CD4-positive, CD25-positive, alpha-beta regulatory T cell (primary cell): ENCODE results near the gene ZNF827. TPM values are rescaled to one million over a fixed set of nuclear protein-coding genes. Genes with fewer than 3 reads are reported as not detected.
A peak's percentile ranks its signal among the peaks of the same experiment; 100 is the strongest.

Source experiments
- ATAC-seq, 2 donors: fragments of 150-1000 bp; cut with Tn5 transposase; one replicate each; pipeline ENCODE4 v1.10.0; 2021; ENCODE audit warnings: low read depth in 2 of 2, moderate number of reproducible peaks in 2 of 2, moderate library complexity in 1 of 2
- DNase-seq, 3 donors: peaks; one replicate each; pipeline versions ENCODE4 v3.0.0 to v3.0.0-alpha.2; 2012 to 2022; ENCODE audit warnings: mixed read lengths in 1 of 3
- H3K27ac ChIP-seq: one replicate; pipeline ENCODE4 v1.7.0; 2013; ENCODE audit warnings: mild to moderate bottlenecking, low read length; ENCODE audit not compliant: insufficient read depth, poor library complexity, severe bottlenecking
- H3K27me3 ChIP-seq: one replicate; pipeline ENCODE4 v1.7.0; 2013; ENCODE audit warnings: low read length; ENCODE audit not compliant: control insufficient read depth, insufficient read depth
- H3K36me3 ChIP-seq: one replicate; pipeline ENCODE4 v1.7.0; 2013; ENCODE audit warnings: mild to moderate bottlenecking, low read length, moderate library complexity; ENCODE audit not compliant: control insufficient read depth, insufficient read depth
- H3K4me1 ChIP-seq: 2 replicates; pipeline ENCODE4 v1.7.0; 2013; ENCODE audit warnings: mild to moderate bottlenecking, low read length; ENCODE audit not compliant: insufficient read depth, control insufficient read depth, poor library complexity, severe bottlenecking
- H3K4me3 ChIP-seq: one replicate; pipeline ENCODE4 v1.7.0; 2013; ENCODE audit warnings: low read depth, mild to moderate bottlenecking, low read length, moderate library complexity
- H3K9me3 ChIP-seq, 2 experiments: 1 replicate in 1 of 2; 2 replicates in 1 of 2; pipeline ENCODE4 v1.7.0; 2013; ENCODE audit warnings: low read length in 2 of 2, mild to moderate bottlenecking in 1 of 2, moderate library complexity in 1 of 2; ENCODE audit not compliant: control insufficient read depth in 2 of 2
- H3K27ac Mint-ChIP-seq, 3 donors: one replicate each; pipeline ENCODE4 v1.8.0; 2020 to 2022; ENCODE audit warnings: mild to moderate bottlenecking in 3 of 3, mixed read lengths in 3 of 3, moderate library complexity in 2 of 3
- H3K27me3 Mint-ChIP-seq: one replicate; pipeline ENCODE4 v1.8.0; 2022; ENCODE audit warnings: mild to moderate bottlenecking, mixed read lengths
- H3K36me3 Mint-ChIP-seq: one replicate; pipeline ENCODE4 v1.8.0; 2020; ENCODE audit warnings: mixed read lengths
- H3K4me1 Mint-ChIP-seq, 4 donors: one replicate each; pipeline ENCODE4 v1.8.0; 2020 to 2022; ENCODE audit warnings: mixed read lengths in 4 of 4, mild to moderate bottlenecking in 1 of 4
- H3K4me3 Mint-ChIP-seq, 4 donors: one replicate each; pipeline ENCODE4 v1.8.0; 2020 to 2022; ENCODE audit warnings: mild to moderate bottlenecking in 4 of 4, mixed read lengths in 4 of 4, moderate library complexity in 3 of 4
- H3K9me3 Mint-ChIP-seq, 7 donors: one replicate each; pipeline ENCODE4 v1.8.0; 2020 to 2022; ENCODE audit warnings: mixed read lengths in 7 of 7, mild to moderate bottlenecking in 3 of 7, moderate library complexity in 2 of 7
- polyA plus RNA-seq, 4 donors: library from polyadenylated mRNA; unstranded; fragments of 300-500 nt; fragmentation: Illumina TruSeq; gene quantifications; one replicate each; pipeline ENCODE4 v1.2.3, GENCODE V29; 2021
- total RNA-seq: library from RNA; stranded (reverse); gene quantifications from one replicate; pipeline ENCODE4 v1.2.3, GENCODE V29; 2022

ZNF827 gene
- total and polyA plus RNA-seq, 5 donors from 2014 or later = 0.92 to 6.0 (median 1.2) TPM

GRCh38 chr4:145878501-145879435 lies 59.9 kb downstream of the ZNF827 start:
- Histone ChIP-seq H3K27me3 (no peaks in the 10 kb centered on the region), H3K4me1 (no peaks in the 10 kb centered on the region), H3K27ac (no peak overlapping the region), H3K36me3 (no peaks in the 10 kb centered on the region), H3K9me3 (no peaks in the 10 kb centered on the region), H3K4me3 (no peak overlapping the region)
- no peak overlapping the region for H3K27ac Mint-ChIP-seq
- no peak overlapping the region for H3K4me3 Mint-ChIP-seq
- ATAC-seq = no peak
- no peaks in the 10 kb centered on the region for H3K27me3 Mint-ChIP-seq
- peaks cover 0 to 5% (median 2%) of the 10 kb centered on the region in 4 donors for H3K4me1 Mint-ChIP-seq
- no peaks in the 10 kb centered on the region for H3K9me3 Mint-ChIP-seq
- H3K36me3 Mint-ChIP-seq = peaks cover 17% of the 10 kb centered on the region
- DNase-seq = no peak

DNA sequence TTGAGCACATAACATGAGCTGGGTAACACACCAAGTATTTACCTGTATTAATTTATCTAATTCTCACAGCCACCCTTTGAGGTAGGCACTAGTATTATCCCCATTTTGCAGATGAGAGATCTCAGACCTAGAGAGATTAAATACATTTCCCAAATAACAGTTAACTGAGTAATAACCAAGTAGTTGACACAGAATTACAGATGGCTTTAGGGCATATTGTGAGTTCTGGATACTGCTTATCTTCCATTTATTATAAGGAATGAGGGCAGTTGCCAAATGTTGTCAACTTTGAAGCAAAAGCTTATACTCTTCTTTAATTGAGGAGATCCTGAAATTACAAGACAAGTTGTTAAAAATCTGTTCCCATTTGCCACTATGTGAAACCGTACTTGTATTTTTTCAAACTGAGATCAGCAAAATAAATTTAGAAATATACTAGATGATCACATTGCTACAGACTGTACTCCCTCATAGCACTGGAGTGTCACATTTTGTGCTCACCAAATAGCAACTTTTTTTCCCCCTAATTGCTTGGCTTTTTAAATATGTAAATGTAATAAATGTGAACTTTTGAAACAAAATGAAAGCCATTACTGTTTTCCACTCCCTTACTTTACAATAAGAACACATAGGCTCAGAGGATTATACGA lies 62.0 kb downstream of the ZNF827 start:
- Mint-ChIP-seq H3K4me3 (no peak overlapping the region), H3K27ac (no peak overlapping the region), H3K36me3 (peaks cover 12% of the 10 kb centered on the region), H3K4me1 (peaks cover 0 to 3% (median 1%) of the 10 kb centered on the region in 4 donors), H3K9me3 (peaks cover 0 to 2% (median 0%) of the 10 kb centered on the region in 7 donors), H3K27me3 (no peaks in the 10 kb centered on the region)
- ATAC-seq (no peak), DNase-seq (no peak)
- H3K27me3 ChIP-seq = no peaks in the 10 kb centered on the region
- H3K4me3 ChIP-seq = no peak overlapping the region
- no peaks in the 10 kb centered on the region for H3K4me1 ChIP-seq
- H3K9me3 ChIP-seq = no peaks in the 10 kb centered on the region
- no peaks in the 10 kb centered on the region for H3K36me3 ChIP-seq
- no peak overlapping the region for H3K27ac ChIP-seq

GRCh38 chr4:145873901-145874300 lies 64.7 kb downstream of the ZNF827 start:
- Mint-ChIP-seq H3K4me1 (peaks cover 0 to 6% (median 3%) of the 10 kb centered on the region in 4 donors), H3K9me3 (peaks cover 0 to 2% (median 0%) of the 10 kb centered on the region in 7 donors), H3K4me3 (no peak overlapping the region), H3K36me3 (peaks cover 12% of the 10 kb centered on the region), H3K27ac (no peak overlapping the region), H3K27me3 (no peaks in the 10 kb centered on the region)
- no peak for ATAC-seq
- Histone ChIP-seq H3K27ac (no peak overlapping the region), H3K27me3 (no peaks in the 10 kb centered on the region), H3K36me3 (no peaks in the 10 kb centered on the region), H3K4me3 (no peak overlapping the region), H3K4me1 (no peaks in the 10 kb centered on the region), H3K9me3 (no peaks in the 10 kb centered on the region)
- DNase-seq = no peak

DNA sequence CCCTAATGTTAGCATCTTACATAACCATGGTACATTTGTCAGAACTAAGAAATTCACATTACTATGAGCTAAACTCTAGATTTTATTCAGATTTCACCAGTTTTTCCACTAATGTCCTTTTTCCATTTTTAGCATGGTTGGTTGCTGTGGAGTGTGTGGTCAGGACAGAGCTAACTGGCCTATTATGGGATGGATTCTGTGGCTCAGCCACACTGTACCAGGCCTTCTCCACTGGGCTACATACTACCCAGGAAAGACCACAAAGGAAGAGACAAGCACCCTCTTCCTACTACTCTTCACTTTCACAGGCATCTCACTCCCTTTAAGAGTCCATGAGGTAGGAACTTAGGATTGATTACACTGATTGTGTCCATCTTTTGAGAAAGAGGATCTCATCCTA lies 67.4 kb downstream of the ZNF827 start:
- Mint-ChIP-seq H3K27me3 (no peaks in the 10 kb centered on the region), H3K27ac (no peak overlapping the region)
- H3K4me3 ChIP-seq = no peak overlapping the region

GRCh38 chr4:145870155-145871020 lies 68.2 kb downstream of the ZNF827 start:
- Mint-ChIP-seq H3K36me3 (no peaks in the 10 kb centered on the region), H3K9me3 (peaks cover 0 to 2% (median 0%) of the 10 kb centered on the region in 7 donors), H3K4me1 (peaks cover 0 to 4% (median 3%) of the 10 kb centered on the region in 4 donors), H3K27me3 (no peaks in the 10 kb centered on the region), H3K4me3 (no peak overlapping the region), H3K27ac (no peak overlapping the region)
- Histone ChIP-seq H3K36me3 (no peaks in the 10 kb centered on the region), H3K27ac (no peak overlapping the region), H3K4me3 (no peak overlapping the region), H3K4me1 (no peaks in the 10 kb centered on the region), H3K27me3 (no peaks in the 10 kb centered on the region), H3K9me3 (no peaks in the 10 kb centered on the region)
- ATAC-seq (no peak), DNase-seq (no peak)

More for the DNA sequence above, 67.4 kb downstream of the ZNF827 start:
- H3K36me3 Mint-ChIP-seq = peaks cover 3% of the 10 kb centered on the region
- H3K36me3 ChIP-seq = no peaks in the 10 kb centered on the region
- H3K4me1 Mint-ChIP-seq = peaks cover 0 to 4% (median 2%) of the 10 kb centered on the region in 4 donors
- H3K9me3 ChIP-seq = no peaks in the 10 kb centered on the region
- DNase-seq (no peak), ATAC-seq (no peak)
- H3K9me3 Mint-ChIP-seq = peaks cover 0 to 2% (median 0%) of the 10 kb centered on the region in 7 donors
- H3K4me3 Mint-ChIP-seq = no peak overlapping the region
- no peaks in the 10 kb centered on the region for H3K27me3 ChIP-seq
- no peaks in the 10 kb centered on the region for H3K4me1 ChIP-seq
- no peak overlapping the region for H3K27ac ChIP-seq

DNA sequence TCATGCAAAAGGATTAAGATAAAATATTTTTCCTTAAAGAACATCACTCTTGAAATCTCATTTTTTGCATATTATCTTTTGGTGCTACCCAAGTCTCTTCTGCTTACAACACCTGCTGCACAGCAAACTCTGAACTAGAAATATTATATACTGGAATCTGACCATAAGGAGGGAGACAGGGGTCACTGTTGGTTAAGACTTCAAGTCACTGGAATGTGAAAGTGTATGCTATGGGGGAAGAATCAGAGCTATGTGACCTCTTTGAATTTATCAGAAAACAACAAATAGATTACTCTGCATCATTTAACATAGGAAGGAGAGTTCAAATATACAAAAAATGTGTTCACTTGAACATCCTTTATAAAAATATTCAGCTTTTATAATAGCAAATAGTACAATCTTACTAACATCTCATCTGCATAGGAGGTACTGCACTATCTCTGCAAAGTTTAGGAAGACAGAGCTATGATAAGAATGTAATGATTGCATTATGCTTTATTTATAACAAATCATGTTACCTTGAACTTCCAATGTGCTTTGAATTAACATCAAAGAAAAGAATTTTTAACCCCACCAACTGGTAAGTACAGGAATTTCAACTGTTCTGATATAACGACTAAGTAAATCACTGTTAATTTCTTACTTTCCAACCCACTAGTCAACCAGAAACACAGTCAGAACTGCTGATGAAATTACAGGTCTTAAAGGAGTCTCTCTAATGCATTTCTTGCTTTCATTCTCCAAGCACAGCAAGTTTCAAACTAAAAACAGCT lies 69.8 kb downstream of the ZNF827 start:
- Mint-ChIP-seq H3K4me1 (peaks cover 0 to 4% (median 3%) of the 10 kb centered on the region in 4 donors), H3K4me3 (no peak overlapping the region), H3K9me3 (peaks cover 0 to 2% (median 0%) of the 10 kb centered on the region in 7 donors), H3K36me3 (no peaks in the 10 kb centered on the region), H3K27ac (no peak overlapping the region), H3K27me3 (no peaks in the 10 kb centered on the region)
- no peaks in the 10 kb centered on the region for H3K36me3 ChIP-seq
- no peak for ATAC-seq
- no peak overlapping the region for H3K27ac ChIP-seq
- no peaks in the 10 kb centered on the region for H3K9me3 ChIP-seq
- no peaks in the 10 kb centered on the region for H3K4me1 ChIP-seq
- DNase-seq = peak in 2 of 3 donors; percentile 5 to 10
- no peaks in the 10 kb centered on the region for H3K27me3 ChIP-seq
- H3K4me3 ChIP-seq = no peak overlapping the region

GRCh38 chr4:145867406-145867805 lies 71.2 kb downstream of the ZNF827 start:
- no peaks in the 10 kb centered on the region for H3K27me3 ChIP-seq
- H3K27ac Mint-ChIP-seq = no peak overlapping the region
- H3K4me1 Mint-ChIP-seq = peaks cover 0 to 4% (median 3%) of the 10 kb centered on the region in 4 donors
- H3K4me1 ChIP-seq = no peaks in the 10 kb centered on the region
- H3K9me3 Mint-ChIP-seq = peaks cover 0 to 2% (median 0%) of the 10 kb centered on the region in 7 donors
- H3K36me3 ChIP-seq = no peaks in the 10 kb centered on the region
- no peaks in the 10 kb centered on the region for H3K9me3 ChIP-seq
- peaks cover 5% of the 10 kb centered on the region for H3K36me3 Mint-ChIP-seq
- H3K4me3 ChIP-seq = no peak overlapping the region
- ATAC-seq (no peak), DNase-seq (no peak)
- no peaks in the 10 kb centered on the region for H3K27me3 Mint-ChIP-seq
- H3K4me3 Mint-ChIP-seq = no peak overlapping the region
- no peak overlapping the region for H3K27ac ChIP-seq
